ENCODE results near the gene AK5.

Gene AK5

GRCh38 chr1:77552626-77553025, 270.8 kb downstream of the AK5 start:
- no peak overlapping the region for H3K4me2 ChIP-seq (ENCODE audit: low read depth, low read length, poor library complexity, severe bottlenecking)
- no peaks in the 10 kb centered on the region for H3K36me3 ChIP-seq (ENCODE audit: low read length)
- H4K20me1 ChIP-seq (ENCODE audit: low read depth, low read length): no peaks in the 10 kb centered on the region
- no peak for TF ChIP-seq CTCF (IDR thresholded peaks at IDR 0.05; ENCODE audit: insufficient read depth, low read length, poor library complexity, severe bottlenecking)
- TF ChIP-seq EZH2phosphoT487 (conservative IDR thresholded peaks at IDR 0.05; ENCODE audit: low read length): no peak
- H3F3A ChIP-seq (ENCODE audit: insufficient read depth): no peaks in the 10 kb centered on the region; the same call in 1 of the 2 replicates
- no peaks in the 10 kb centered on the region for H3K27me3 ChIP-seq (ENCODE audit: low read length)
- no peak overlapping the region for H3K4me3 ChIP-seq (ENCODE audit: insufficient read depth, low read length, poor library complexity, severe bottlenecking)
- no peak overlapping the region for H2AFZ ChIP-seq (ENCODE audit: low read depth, low read length, severe bottlenecking)
- H3K9me2 ChIP-seq (replicated peaks; ENCODE audit: insufficient read depth, low read length): no peaks in the 10 kb centered on the region
- no peaks in the 10 kb centered on the region for H3K9me3 ChIP-seq (ENCODE audit: insufficient read depth, low read length)
- no peak overlapping the region for H3K9ac ChIP-seq (ENCODE audit: low read length)
- no peak overlapping the region for H3K27ac ChIP-seq (ENCODE audit: low read depth, low read length)
- H3K79me2 ChIP-seq (ENCODE audit: insufficient read depth, low read length): no peaks in the 10 kb centered on the region

DNA sequence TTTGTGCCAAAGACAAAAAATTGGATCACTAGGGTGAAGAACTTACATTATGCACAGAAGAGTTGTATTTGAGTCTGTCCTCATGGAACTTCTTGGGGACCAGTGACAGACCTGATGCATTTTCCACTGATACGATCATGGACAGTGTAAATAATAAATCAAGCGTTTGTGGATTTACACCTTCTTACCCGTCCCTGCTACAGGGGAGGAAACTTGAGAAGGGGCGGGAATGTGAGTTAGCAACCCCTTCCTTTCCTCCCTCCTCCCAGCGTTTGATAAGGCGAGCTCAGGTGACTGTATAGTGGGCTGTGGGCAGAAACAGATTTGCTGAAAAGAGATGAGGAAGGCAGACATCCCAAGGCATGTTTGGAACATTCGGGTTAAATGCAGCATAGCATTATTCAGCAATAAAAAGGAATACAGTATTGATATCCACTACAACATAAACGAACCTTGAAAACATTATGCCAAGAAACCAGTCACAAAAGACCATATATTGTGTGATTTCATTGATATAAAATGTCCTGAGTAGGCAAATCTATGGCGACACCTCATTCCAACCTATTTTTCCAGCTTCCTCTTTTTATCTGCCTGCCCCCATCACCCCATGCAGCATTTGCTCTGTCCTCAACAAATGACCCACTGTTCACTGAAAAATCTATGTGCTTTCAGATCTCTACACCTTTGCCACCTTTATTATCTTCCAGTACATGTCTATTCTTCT, 271.9 kb downstream of the AK5 start:
- no peak overlapping the region for H3K4me3 ChIP-seq (ENCODE audit: insufficient read depth, low read length, poor library complexity, severe bottlenecking)
- no peaks in the 10 kb centered on the region for H3K9me2 ChIP-seq (replicated peaks; ENCODE audit: insufficient read depth, low read length)
- H3K36me3 ChIP-seq (ENCODE audit: low read length): no peaks in the 10 kb centered on the region
- H3F3A ChIP-seq (ENCODE audit: insufficient read depth): no peaks in the 10 kb centered on the region; the same call in 1 of the 2 replicates
- H2AFZ ChIP-seq (ENCODE audit: low read depth, low read length, severe bottlenecking): no peak overlapping the region
- no peaks in the 10 kb centered on the region for H4K20me1 ChIP-seq (ENCODE audit: low read depth, low read length)
- H3K4me2 ChIP-seq (ENCODE audit: low read depth, low read length, poor library complexity, severe bottlenecking): no peak overlapping the region
- TF ChIP-seq CTCF (IDR thresholded peaks at IDR 0.05; ENCODE audit: insufficient read depth, low read length, poor library complexity, severe bottlenecking) (no peak), EZH2phosphoT487 (conservative IDR thresholded peaks at IDR 0.05; ENCODE audit: low read length) (no peak)
- no peaks in the 10 kb centered on the region for H3K27me3 ChIP-seq (ENCODE audit: low read length)
- H3K79me2 ChIP-seq (ENCODE audit: insufficient read depth, low read length): no peaks in the 10 kb centered on the region
- H3K9me3 ChIP-seq (ENCODE audit: insufficient read depth, low read length): no peaks in the 10 kb centered on the region
- no peak overlapping the region for H3K27ac ChIP-seq (ENCODE audit: low read depth, low read length)
- no peak overlapping the region for H3K9ac ChIP-seq (ENCODE audit: low read length)

DNA sequence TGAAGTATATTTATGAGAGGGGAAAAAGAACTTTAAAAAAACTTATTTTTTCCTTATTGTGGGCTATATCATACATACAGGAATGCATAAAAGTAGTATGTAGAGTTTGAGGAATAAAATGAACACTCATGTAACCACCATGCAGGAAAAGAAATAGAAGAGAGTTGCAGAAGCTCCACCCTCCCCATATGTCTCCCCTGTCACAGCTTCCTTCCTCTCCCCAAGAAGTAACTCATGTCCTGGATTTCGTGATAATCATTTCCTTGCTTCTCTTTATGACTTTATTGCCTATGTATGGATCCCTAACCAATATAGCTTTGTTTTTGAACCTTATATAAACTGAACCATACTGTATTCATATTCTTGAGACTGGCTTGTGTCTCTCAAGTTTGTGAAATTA, 274.2 kb downstream of the AK5 start:
- no peak overlapping the region for H2AFZ ChIP-seq (ENCODE audit: low read depth, low read length, severe bottlenecking)
- H3K9ac ChIP-seq (ENCODE audit: low read length): no peak overlapping the region
- TF ChIP-seq CTCF (IDR thresholded peaks at IDR 0.05; ENCODE audit: insufficient read depth, low read length, poor library complexity, severe bottlenecking) (no peak), EZH2phosphoT487 (conservative IDR thresholded peaks at IDR 0.05; ENCODE audit: low read length) (no peak)
- no peak overlapping the region for H3K4me3 ChIP-seq (ENCODE audit: insufficient read depth, low read length, poor library complexity, severe bottlenecking)
- H4K20me1 ChIP-seq (ENCODE audit: low read depth, low read length): no peaks in the 10 kb centered on the region
- no peaks in the 10 kb centered on the region for H3K9me2 ChIP-seq (replicated peaks; ENCODE audit: insufficient read depth, low read length)
- no peak overlapping the region for H3K4me2 ChIP-seq (ENCODE audit: low read depth, low read length, poor library complexity, severe bottlenecking)
- H3K27me3 ChIP-seq (ENCODE audit: low read length): no peaks in the 10 kb centered on the region
- H3F3A ChIP-seq (ENCODE audit: insufficient read depth): no peaks in the 10 kb centered on the region; the same call in 1 of the 2 replicates
- no peaks in the 10 kb centered on the region for H3K9me3 ChIP-seq (ENCODE audit: insufficient read depth, low read length)
- H3K27ac ChIP-seq (ENCODE audit: low read depth, low read length): no peak overlapping the region
- no peaks in the 10 kb centered on the region for H3K79me2 ChIP-seq (ENCODE audit: insufficient read depth, low read length)
- H3K36me3 ChIP-seq (ENCODE audit: low read length): no peaks in the 10 kb centered on the region
